Measurements from ENCODE around the gene TMEM150A. TPM values are rescaled to one million over a fixed set of nuclear protein-coding genes. Genes with fewer than 3 reads are reported as not detected.

The TMEM150A gene
- total and polyA plus RNA-seq, 2 of the 13 experiments (the other 11 are each of a cell fraction or from before 2014, with no cell fraction given): 30.1 to 70.4 TPM

DNA sequence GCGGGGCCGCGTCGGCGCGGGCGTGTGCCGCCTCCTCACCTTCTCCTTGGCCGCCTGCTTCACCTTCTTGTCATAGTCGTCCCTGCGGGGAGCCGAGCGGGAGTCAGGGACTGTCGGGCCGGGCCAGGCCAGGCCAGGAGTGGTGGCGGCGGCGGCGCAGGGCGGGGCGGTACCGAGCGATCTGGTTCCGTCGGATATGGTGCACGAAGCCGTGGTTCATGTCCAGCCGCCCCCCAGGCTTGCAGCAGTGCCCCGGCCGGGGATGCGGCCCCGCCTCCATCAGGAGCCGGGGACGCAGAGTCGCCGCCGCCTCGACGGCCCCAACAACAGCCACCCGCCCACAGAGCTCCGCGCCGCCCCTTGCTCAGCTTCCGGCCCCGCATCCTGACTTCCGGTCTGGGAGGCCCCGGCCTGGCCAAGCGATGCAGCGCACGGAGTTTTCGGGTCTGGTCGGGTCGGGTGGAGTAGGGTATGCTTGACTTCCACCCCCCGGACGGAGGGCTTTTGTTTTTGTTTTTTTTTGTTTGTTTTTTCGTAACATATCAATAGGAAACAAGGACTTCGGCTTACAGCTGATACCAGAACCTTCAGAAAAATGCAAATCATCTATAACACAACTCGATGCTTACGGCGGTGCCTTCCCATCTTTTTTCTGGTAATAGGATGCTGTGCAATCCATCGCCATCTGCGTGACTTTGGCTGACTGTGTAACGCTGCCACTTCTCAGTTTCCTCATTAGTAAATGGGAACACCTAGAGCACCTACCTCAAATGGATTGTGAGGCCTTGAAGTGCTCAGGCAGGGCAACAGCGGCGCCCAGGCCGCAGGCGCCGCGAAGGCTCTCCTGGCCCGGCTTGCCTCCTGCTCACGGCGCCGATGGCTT is 9.4 kb upstream of the TMEM150A start, which contains the start of gene C2orf68 (continued):
- TF ChIP-seq ZNF318 (CRISPR knock-in tag; IDR thresholded peaks at IDR 0.05): 0 out of 2 replicates have a peak, but pooled peaks have one; percentile 64
- peak; percentile 85; the same call in 1 of the 2 replicates for TF ChIP-seq ZNF329 (CRISPR knock-in tag; IDR thresholded peaks at IDR 0.05; ENCODE audit: low read depth)
- TF ChIP-seq ZNF839 (CRISPR knock-in tag; IDR thresholded peaks at IDR 0.05; ENCODE audit: borderline replicate concordance): no peak
- TF ChIP-seq GMEB1 (CRISPR knock-in tag; IDR thresholded peaks at IDR 0.05; ENCODE audit: borderline replicate concordance): peak; percentile 77; the same call in 1 of the 2 replicates
- no peak for TF ChIP-seq ZNF878 (CRISPR knock-in tag; IDR thresholded peaks at IDR 0.05)
- 0 out of 2 replicates have a peak, but pooled peaks have one; percentile 94 for TF ChIP-seq DNMT1 (CRISPR knock-in tag; IDR thresholded peaks at IDR 0.05)
- TF ChIP-seq ZNF232 (CRISPR knock-in tag; IDR thresholded peaks at IDR 0.05; ENCODE audit: borderline replicate concordance): peak; percentile 38; the same call in 1 of the 2 replicates
- no peak for TF ChIP-seq REPIN1 (CRISPR knock-in tag; IDR thresholded peaks at IDR 0.05; ENCODE audit: borderline replicate concordance, low read depth)
- TF ChIP-seq GATAD2A (CRISPR knock-in tag; IDR thresholded peaks at IDR 0.05): peak; percentile 63
- TF ChIP-seq ZKSCAN8 (CRISPR knock-in tag; IDR thresholded peaks at IDR 0.05; ENCODE audit: borderline replicate concordance): peak; percentile 77; the same call in 1 of the 2 replicates
- TF ChIP-seq IRF1 (CRISPR knock-in tag; IDR thresholded peaks at IDR 0.05; ENCODE audit: low read depth): no peak; the same call in 1 of the 2 replicates
- TF ChIP-seq TARDBP (CRISPR knock-in tag; IDR thresholded peaks at IDR 0.05): peak; percentile 61; the same call in 1 of the 2 replicates
- peak; percentile 86; the same call in 1 of the 2 replicates for TF ChIP-seq ZNF724P (CRISPR knock-in tag; IDR thresholded peaks at IDR 0.05; ENCODE audit: borderline replicate concordance)
- TF ChIP-seq ZNF83 (CRISPR knock-in tag; IDR thresholded peaks at IDR 0.05; ENCODE audit: borderline replicate concordance): peak; percentile 30; the same call in 1 of the 2 replicates
- peak; percentile 97 for TF ChIP-seq KAT7 (CRISPR knock-in tag; IDR thresholded peaks at IDR 0.05; ENCODE audit: borderline replicate concordance)
- TF ChIP-seq SP2 (CRISPR knock-in tag; IDR thresholded peaks at IDR 0.05): peak; percentile 54; the same call in 1 of the 2 replicates
